HG03175 (cell line): Measurements from ENCODE around the gene RHOG.
"Not testable (repeated sequence)": the region's sequence is repeated elsewhere in the genome, so short reads cannot be mapped to it uniquely, and the experiment has no call there.

Experiments used
- ATAC-seq: cut with Tn5 transposase; IDR thresholded peaks from one replicate; pipeline ENCODE4 v1.9.1; 2021; ENCODE audit warnings: mild to moderate bottlenecking, moderate library complexity; ENCODE audit not compliant: unreplicated experiment

RHOG gene

DNA sequence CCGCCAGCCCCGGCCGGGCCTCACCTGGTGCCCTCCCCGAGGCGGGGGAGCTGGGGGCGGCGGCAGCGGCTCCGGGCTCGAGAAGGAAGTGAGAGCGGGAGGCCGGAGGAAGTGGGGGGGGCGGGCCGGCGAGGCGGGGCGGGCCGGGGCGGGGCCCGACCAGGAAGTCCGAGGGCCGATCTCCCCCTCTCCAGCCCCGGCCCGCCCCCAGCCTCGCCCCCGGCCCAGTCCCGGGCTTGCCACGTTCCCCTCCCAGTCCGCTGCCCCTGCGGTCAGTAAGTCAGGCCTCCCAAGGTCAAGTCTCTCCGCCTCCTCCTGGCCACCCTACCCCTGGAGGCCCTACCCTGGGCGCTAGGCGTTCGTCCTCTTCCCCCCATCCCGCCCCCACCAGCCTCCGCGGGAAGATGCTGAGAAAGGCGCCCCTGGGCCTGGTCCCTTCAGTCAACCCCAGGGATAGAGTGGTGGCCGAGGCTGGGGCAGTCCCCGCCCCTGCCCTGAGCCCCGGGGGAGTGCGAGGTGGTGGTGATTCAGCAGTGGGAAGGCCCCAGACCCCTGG lies at the start of gene RHOG:
TSS of gene RHOG (minus strand) at position 90 of the 556 bp plus-strand sequence. CDS start 12,821 bp downstream, outside the sequence.
- ATAC-seq, result peak; percentile 45

DNA sequence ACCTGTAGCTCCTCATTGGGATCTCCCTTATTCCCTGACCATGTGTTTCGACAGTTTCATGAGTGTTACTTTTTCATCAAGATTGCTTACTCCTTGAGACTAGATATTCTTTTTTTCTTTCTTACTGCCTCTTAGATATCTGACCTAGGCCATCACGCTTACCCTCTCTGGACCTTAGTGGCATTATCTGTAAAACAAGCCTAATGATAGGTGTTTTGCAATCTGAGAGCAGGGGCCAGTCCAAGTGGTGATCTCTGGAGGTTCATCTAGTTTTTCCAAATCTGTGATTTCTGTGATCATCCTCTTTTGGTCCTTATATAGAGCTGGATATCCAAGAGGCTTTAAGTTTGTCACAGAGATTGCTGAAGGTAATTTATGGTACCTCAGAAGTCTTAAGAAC lies 49.3 kb upstream of the RHOG start:
- ATAC-seq, result no peak

DNA sequence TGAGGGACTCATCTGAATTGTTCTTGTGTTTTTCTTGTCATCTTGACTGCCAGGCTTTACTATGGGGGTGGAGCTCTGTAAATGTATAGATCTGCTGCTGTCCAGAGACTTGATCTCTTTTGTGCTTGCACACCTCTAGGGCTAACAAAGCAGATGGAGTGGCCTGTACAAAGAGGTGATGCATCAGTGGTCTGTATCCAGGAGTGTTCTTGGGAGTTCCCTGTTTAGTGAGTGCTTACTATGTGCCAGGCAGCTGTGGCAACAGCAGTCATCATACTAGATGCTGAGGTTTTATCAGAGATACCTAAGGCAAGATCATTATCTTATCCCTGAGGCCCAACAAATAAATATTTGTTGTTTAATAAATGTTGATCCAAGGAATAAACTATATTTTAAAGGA lies 48.1 kb upstream of the RHOG start:
- no peak for ATAC-seq

DNA sequence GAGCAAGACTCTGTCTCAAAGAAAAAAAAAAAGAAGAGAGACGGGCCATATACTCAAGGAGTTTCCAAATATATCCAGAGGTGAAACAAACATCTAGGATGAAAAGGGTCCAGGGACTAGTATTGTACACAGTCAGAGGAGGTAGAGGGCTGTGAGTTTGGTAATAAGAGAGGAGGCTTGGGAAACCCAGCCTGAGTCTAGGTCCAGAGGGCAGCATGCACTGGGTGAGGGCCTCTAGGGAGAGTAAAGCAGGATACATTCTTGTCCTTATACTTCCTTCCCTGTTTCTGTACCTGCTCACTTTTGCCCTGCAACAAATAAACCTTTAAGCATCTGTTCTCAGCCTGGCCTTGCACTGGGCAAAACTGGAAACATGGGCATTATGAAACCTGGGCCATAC lies 46.2 kb upstream of the RHOG start:
- ATAC-seq, result no peak

DNA sequence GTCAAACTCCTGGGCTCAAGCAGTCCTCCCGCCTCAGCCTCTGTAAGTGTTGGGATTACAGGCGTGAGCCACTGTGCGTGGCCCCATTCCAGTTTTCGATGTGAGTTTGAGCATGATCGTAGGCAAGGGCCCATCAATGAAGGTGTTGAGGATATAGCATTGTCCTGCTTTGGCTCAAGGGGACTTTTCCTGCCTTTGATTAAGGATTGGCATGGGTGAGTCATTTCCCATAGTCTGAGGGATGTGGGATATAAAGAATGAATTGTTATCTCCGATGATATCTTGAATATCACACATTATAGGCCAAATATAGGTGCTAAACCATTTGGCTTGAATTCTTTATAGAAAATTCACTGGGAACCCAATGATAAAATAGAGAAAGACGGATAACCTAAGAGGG lies 45.1 kb upstream of the RHOG start:
- ATAC-seq, result no peak

DNA sequence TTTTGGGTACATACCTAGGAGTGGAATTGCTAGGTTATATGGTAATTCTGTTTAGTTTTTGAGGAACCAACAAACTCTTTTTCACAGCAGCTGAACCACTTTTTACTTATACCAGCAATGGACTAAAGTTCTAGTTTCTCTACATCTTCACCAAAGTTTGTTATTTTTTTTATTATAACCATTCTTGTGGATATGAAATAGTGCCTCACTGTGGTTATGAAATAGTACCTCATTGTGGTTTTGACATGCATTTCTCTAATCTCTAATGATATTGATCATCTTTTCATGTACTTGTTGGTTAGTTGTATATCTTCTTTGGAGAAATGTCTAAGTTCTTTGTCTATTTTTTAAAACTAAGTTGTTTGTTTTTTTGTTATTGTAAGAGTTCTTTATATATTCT lies 41.9 kb upstream of the RHOG start:
- ATAC-seq, result no peak

DNA sequence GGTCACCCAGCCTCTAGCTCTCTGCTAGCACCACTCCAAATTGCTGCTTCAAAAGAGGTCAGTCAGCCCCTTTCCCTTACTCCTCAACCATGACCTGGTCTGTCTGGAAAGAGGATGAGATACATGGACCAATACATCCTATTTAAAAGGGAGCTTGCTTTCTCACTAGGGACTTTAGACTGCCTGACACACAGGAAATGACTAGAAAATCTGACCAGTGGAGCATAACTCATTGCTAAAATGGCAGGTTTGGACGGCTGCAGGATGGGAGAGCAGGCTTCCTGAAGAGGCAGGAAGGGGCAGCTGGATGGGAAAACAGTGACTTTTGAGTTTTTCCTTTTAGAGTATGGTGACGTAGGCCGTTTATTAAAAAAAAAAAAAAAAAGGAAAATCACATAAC lies 40.0 kb upstream of the RHOG start:
- ATAC-seq, result no peak

DNA sequence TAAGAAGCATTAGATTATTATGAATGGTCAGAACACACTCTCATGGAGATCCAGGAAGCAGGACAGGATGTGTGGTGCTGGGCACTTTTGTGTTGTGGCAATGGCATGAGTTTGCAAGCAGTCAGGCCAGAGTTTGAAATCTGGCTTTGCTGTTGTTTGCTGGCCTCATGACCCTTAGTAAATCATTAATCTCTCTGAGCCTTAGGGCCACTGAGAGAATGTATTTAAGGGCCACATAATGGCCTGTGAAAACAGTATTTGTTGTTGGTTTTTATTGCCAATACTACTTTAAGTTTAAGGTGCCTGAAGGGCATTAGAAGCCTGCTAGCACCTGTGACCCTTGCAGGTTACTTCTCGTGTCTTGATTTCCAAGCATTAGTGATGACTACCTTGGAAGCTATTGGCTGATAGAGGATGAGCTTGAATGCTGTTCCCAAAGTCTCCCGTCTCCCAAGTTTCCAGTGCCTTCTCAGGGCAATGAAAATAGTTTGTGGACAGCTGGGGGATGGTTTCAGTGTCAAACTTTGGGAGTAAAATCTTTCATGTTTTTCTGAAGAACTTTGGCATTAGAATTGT lies 39.3 kb upstream of the RHOG start:
- peak; percentile 60 for ATAC-seq

DNA sequence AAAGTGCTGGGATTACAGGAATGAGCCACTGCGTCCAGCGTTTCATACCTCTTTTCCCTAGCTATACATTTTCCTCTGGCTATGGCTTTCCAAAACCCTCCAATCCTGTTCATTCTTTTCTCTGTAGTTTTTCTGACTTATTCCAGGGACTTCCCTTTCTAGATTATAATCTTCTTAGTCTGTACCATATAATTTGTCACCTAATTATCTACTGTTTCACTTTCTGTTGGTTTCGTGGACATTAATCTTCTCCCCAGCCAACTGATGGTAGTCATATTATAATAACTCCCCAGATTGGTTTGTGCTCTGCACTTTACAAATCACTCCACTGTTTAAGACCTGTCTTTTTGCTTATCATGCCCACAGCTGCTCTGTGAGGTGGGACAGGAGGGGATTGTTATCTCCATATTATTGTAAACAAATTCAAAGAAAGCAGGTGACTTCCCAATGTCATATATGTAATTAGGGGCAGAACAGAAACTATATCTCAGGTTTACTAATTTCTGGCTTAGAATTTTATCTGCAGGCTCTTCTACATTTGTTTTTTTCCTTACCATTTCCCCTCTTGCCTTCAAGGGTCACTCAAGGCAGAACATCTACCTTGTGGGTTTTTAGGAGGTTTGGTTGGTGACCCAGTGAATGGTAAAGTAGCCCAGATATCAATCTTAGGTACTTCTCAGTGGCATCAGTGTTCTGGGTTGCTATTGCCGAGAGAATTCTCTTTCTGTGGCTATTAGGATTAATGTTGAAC lies 38.6 kb upstream of the RHOG start:
- peak; percentile 44 for ATAC-seq

DNA sequence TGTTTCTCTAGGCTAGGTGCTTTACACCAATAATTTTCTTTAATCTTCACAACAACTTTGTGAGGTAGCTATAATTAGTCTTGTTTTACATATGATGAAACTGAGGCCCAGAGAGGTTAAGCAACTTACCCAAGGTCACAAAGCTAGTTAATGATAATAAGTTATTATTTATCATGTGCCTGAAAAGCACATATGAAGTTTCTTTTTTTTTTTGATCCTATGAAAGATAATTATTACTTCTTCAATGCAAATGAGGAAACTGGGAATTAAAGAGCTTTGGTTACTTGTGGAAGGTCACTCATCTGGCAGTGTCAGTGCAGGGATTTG lies 37.5 kb upstream of the RHOG start:
- ATAC-seq, result no peak

DNA sequence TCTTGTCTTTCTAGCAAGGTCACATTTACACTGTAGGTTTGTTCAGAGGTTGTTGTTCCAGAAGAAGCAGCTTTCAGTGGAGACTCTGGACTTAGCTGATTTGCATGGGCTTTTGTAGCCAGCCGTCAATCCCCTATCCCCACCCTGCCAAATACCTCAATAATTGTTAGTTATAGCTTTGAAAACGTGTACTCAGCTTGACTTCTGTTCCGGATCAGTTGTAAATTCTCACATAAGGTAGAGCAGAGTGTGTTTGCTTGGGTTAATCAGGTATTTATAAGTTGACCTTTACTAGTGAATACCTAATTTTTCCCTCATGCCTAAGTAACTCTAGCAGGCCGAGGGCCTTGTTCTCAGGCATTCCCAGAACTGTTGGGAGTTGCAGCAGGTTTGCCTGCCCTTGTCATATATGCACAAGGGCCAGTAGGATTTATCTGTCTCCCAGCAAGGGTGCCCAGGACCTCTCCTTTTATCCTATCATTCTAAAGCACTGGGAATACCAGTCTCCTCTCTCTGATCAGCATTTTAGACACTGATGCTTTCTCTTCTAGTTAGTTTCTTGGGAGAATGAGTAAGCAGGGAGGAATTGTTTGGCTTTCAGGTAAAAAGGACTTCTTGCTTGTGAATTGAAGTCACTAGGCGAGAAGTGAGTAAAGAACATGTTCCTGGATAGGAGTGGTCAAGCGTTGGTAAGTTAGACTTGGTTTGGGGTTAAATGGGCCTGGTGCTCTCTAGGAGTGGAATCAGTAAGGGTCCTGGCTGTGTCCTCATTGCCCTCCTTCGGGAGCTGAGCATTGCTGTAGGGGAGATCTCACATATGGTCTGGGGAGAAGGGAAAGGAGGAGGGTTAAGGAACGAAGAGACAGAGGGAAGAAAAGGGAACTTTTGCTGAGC lies 36.9 kb upstream of the RHOG start:
- no peak for ATAC-seq

DNA sequence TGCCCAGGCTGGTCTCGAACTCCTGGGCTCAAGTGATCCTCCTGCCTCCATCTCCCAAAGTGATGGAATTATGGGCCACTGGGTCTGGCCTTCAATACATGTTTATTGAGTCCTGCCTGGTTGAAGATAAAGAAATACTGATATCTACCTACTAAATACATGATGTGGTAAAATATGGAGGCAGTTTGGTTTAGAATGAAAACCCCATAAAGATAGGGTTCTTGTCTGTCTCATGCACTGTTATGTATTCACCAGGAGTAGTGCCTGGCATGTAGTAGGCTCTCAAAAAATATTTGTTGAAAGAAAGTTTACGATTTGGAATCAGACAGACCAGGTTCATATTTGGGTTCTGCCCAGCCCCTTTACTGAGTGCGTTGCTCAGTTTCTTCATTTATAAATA lies 35.9 kb upstream of the RHOG start:
- ATAC-seq, result no peak

DNA sequence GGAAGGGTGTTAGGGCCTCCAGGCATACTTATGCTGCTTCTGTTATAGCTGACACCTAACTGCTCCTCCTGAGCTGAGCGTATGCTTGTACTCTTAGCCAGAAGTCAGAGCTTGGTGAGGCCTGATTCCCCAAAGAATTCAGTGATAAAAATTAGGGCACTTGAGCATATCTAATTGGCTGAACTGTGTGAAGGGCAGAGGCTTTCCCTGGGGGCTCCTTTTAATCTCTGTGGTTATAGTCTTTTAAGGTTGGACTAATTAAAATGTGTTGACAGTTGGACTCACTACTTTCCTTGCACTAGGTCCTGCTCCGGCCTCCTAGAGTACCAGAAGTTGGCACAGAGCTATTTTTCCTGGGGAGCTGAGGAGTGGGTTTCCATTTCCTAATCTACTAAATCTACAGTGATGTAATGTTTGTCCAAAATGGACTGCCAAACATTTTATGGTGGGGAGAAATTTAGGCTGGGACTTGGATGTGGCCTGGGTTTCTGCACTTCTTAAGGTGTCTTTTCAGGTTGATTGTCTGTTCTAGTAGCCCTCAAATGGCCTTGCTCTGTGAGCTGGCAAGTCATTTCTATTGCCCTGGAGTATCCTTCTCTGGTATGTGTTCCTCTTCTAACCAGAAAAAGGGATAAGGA lies 33.1 kb upstream of the RHOG start:
- ATAC-seq, result no peak

DNA sequence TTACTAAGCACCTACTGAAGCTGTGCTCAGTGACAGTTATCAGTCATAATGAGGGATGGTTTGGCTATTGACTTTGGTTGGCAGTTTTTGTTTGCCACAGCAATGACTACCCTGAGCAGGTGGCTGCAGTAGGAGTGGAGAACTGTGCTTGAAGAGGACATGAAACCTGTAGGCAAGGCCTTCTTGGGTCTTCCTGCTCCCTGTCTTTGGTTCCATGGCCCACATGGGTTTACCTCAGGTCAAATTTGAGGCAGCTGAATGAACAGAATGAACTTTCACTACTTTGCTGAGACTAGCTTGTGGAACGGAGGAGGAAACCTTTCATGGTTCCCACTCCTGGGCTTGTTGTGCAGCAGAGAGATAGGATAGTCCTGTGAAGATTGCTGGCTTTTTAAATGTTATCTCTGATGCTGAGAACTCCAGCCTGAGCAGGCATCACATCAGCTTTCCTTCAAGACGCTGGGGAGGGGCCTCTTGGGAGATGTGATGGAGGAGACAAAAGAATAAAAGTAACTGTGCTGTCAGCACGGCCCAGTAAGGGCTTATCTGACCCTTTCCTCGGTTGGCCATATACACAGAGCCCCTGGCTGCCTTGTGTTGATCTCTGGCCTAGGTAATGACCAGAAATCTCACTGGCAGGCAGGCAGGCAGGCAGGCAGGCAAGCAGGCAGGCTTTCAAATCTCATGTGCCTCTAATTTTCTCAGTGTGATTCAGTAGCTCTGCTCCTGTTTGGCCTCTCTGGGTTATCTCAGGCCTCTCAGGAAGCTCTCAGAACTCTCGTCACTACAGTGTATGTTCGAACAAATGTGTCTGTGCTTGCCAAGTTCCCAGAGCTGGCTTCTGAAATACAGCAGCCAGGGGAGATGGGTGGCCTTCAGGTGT lies 26.7 kb upstream of the RHOG start:
- peak; percentile 70 for ATAC-seq

DNA sequence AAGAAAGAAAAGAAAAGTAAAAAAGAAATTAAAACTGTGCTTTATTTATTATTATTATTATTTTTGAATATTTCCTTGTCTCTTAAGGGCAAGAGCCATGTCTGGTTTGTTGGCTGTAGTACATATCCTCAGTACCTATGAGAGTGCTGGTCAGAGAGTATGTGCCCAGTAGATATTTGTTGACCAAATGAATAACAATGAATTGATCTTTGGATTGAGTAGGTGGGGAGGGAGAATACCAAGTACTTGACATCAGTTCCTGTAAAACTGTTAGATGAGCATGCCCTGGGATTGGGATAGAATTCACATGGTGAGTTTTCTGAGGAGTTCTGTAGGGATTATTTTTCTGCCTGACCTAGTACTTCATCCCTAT lies 26.1 kb upstream of the RHOG start:
- ATAC-seq, result no peak

DNA sequence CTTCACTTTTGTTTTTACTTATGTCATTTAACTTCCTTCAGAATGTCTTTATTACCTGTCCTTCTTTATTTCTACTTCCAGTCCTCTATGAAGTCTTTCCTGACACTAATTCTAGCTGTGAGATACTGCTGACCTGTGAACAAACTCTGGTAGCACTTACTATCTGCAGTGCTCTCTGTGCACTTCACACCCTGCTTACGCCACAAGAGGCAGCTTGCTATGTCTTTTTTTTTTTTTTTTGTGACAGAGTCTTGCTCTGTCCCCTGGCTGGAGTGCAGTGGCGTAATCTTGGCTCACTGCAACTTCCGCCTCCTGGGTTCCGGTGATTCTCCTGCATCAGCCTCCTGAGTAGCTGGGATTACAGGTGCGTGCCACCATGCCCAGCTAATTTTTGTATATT lies 25.4 kb upstream of the RHOG start:
- peak; percentile 56 for ATAC-seq

DNA sequence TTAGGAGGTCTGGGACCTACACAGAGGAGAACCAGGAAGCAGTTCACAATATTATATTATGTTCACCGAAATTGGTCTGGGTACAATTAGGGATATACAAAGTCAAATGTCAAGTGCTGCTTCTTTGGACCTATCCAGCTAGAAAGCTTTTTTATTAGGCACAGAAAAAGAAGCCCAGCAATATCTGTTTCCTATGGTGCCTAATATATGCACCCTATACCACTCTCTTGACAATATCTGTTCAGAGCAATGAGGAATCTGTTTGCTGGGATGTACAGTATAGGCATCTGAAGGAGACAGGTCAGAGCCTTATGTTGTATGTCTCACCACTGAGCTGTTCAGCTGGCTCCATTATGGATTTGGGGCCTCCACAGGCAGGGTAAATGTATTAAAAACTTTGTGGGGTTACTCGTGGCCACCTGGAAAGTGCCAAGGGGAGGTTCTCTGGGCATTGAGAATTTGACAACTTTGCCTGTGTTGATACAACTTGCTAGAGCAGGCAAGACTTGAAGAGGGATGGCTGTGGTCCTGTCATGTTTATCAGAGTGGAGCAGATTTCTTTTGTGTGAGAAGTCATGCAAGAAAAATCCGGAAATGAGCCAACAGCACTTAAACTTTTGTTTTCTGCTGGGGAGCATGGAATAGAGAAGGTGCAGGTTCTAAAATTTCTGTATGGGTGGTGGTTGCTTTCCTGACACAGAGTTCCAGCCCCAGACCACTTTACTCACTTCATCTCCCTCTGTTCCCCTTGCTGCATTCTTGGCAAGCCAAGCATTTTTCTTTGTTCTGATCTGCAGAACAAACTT lies 24.8 kb upstream of the RHOG start:
- ATAC-seq, result no peak

DNA sequence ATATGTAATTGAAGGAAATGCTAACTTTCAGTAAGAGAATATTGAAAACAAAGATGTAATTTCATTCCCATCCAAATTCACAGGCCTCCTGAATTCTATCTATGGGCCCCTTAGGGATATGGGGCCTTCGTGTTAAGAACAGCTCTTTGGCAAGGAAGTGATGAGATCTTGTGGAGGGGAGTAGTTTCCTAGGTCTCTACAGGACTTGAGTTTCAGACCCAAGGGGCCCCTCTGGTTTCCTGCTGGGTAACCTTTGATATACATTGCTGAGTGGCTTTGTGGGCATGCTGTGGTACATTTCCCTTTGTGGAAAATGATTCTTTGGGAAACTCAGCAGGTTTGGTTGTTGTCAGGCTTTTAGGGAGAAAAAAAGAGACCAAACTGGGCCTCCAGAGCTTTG lies 20.9 kb upstream of the RHOG start:
- ATAC-seq, result no peak

DNA sequence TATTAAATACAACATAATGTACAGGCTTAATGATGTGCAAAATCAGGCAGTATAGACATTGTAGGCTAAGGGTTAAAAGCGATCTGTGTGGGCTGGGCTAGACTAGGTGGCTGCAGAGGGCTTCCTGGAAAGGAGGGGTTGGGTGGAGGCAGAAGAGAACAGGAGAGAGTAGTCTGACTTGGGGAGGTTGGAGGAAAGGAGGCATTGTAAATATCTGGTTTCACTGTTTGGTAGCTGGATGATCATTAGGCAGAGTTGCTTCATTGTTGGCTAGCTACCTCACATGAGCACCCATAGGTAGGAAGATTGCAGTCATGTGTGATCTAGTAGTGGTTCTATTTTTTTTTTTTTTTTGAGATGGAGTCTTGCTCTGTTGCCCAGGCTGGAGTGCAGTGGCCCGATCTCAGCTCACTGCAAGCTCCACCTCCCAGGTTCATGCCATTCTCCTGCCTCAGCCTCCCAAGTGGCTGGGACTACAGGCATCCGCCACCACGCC lies 20.2 kb upstream of the RHOG start:
- not testable (repeated sequence) for ATAC-seq
